Liver (tissue), 9 donors: ENCODE data around the gene SCD5. TPM values are rescaled to one million over a fixed set of nuclear protein-coding genes. Genes with fewer than 3 reads are reported as not detected.

ENCODE experiments used
- DNase-seq: peaks from one replicate; pipeline ENCODE4 v3.0.0-alpha.2; 2017; ENCODE audit warnings: low spot score
- H3K27ac ChIP-seq, 2 donors: one replicate each; pipeline ENCODE4 v1.7.0; 2013; ENCODE audit warnings: inconsistent platforms in 2 of 2, low read length in 2 of 2, control low read depth in 1 of 2, low read depth in 1 of 2, mild to moderate bottlenecking in 1 of 2
- H3K27me3 ChIP-seq, 4 donors: one replicate each; pipeline versions ENCODE4 v1.6.1 to v1.7.0; 2013; ENCODE audit warnings: low read length in 3 of 4, inconsistent platforms in 1 of 4, mild to moderate bottlenecking in 1 of 4, moderate library complexity in 1 of 4; ENCODE audit not compliant: control insufficient read depth in 4 of 4, insufficient read depth in 4 of 4
- H3K36me3 ChIP-seq, 4 donors: one replicate each; pipeline versions ENCODE4 v1.6.1 to v1.7.0; 2013; ENCODE audit warnings: low read length in 3 of 4, mild to moderate bottlenecking in 3 of 4, low read depth in 1 of 4, moderate library complexity in 1 of 4; ENCODE audit not compliant: control insufficient read depth in 4 of 4, insufficient read depth in 3 of 4
- H3K4me1 ChIP-seq, 4 donors: one replicate each; pipeline versions ENCODE4 v1.6.1 to v1.7.0; 2013; ENCODE audit warnings: low read length in 3 of 4, mild to moderate bottlenecking in 3 of 4, moderate library complexity in 1 of 4; ENCODE audit not compliant: control insufficient read depth in 4 of 4, insufficient read depth in 4 of 4
- H3K4me3 ChIP-seq, 3 donors: one replicate each; pipeline versions ENCODE4 v1.6.1 to v1.7.0; 2013; ENCODE audit warnings: low read length in 3 of 3, control low read depth in 1 of 3, low read depth in 1 of 3, mild to moderate bottlenecking in 1 of 3
- H3K9ac ChIP-seq, 2 donors: one replicate each; pipeline ENCODE4 v1.7.0; 2013; ENCODE audit warnings: low read length in 2 of 2, mild to moderate bottlenecking in 2 of 2, moderate library complexity in 2 of 2, control low read depth in 1 of 2, low read depth in 1 of 2
- H3K9me3 ChIP-seq, 4 donors: one replicate each; pipeline versions ENCODE4 v1.6.1 to v1.7.0; 2013; ENCODE audit warnings: low read length in 3 of 4; ENCODE audit not compliant: control insufficient read depth in 4 of 4
- ATF3 ChIP-seq: IDR thresholded peaks from 2 replicates; pipeline ENCODE4 v1.6.1; 2016; ENCODE audit warnings: antibody characterized with exemption
- EGR1 ChIP-seq, 2 donors: IDR thresholded peaks; 2 replicates each; pipeline ENCODE4 v1.6.1; 2016 to 2018; ENCODE audit warnings: antibody characterized with exemption in 2 of 2, low read depth in 2 of 2
- FOXA1 ChIP-seq: IDR thresholded peaks from 2 replicates; pipeline ENCODE4 v1.6.1; 2016; ENCODE audit warnings: antibody characterized with exemption
- FOXA2 ChIP-seq: IDR thresholded peaks from 2 replicates; pipeline ENCODE4 v1.6.1; 2016; ENCODE audit warnings: antibody characterized with exemption
- GABPA ChIP-seq, 2 donors: IDR thresholded peaks in 1 of 2; conservative IDR thresholded peaks in 1 of 2; 2 replicates each; pipeline ENCODE4 v1.6.1; 2016; ENCODE audit warnings: antibody characterized with exemption in 2 of 2, mild to moderate bottlenecking in 1 of 2, moderate library complexity in 1 of 2
- HNF4A ChIP-seq, 2 donors: conservative IDR thresholded peaks; 2 replicates each; pipeline ENCODE4 v1.6.1; 2016; ENCODE audit warnings: antibody characterized with exemption in 2 of 2, mild to moderate bottlenecking in 2 of 2
- HNF4G ChIP-seq: IDR thresholded peaks from 2 replicates; pipeline ENCODE4 v1.6.1; 2016; ENCODE audit warnings: antibody characterized with exemption
- JUND ChIP-seq, 2 donors: IDR thresholded peaks; 2 replicates each; pipeline ENCODE4 v1.6.1; 2016; ENCODE audit warnings: antibody characterized with exemption in 2 of 2
- NR2F2 ChIP-seq: IDR thresholded peaks from 2 replicates; pipeline ENCODE4 v1.6.1; 2016; ENCODE audit warnings: antibody characterized with exemption
- RAD21 ChIP-seq, 2 donors: IDR thresholded peaks; 2 replicates each; pipeline ENCODE4 v1.6.1; 2016; ENCODE audit warnings: antibody characterized with exemption in 2 of 2, mild to moderate bottlenecking in 2 of 2
- RXRA ChIP-seq, 2 donors: IDR thresholded peaks; 2 replicates each; pipeline ENCODE4 v1.6.1; 2017 to 2018; ENCODE audit warnings: antibody characterized with exemption in 2 of 2, mild to moderate bottlenecking in 1 of 2
- SP1 ChIP-seq: IDR thresholded peaks from 2 replicates; pipeline ENCODE4 v1.6.1; 2018; ENCODE audit warnings: antibody characterized with exemption, mild to moderate bottlenecking
- TAF1 ChIP-seq: conservative IDR thresholded peaks from 2 replicates; pipeline ENCODE4 v1.6.1; 2016; ENCODE audit warnings: antibody characterized with exemption, mild to moderate bottlenecking
- YY1 ChIP-seq: IDR thresholded peaks from 2 replicates; pipeline ENCODE4 v1.6.1; 2016; ENCODE audit warnings: antibody characterized with exemption, mild to moderate bottlenecking
- WGBS: extraction: QIAGEN DNeasy Blood & Tissue Kit; methylation state at CpG from one replicate; pipeline ENCODE4 v1.1.7; 2013; 5-methylcytosine and 5-hydroxymethylcytosine counted together
- polyA plus RNA-seq, 2 donors: library from polyadenylated mRNA; stranded (reverse) in 1 of 2; unstranded in 1 of 2; fragments of 200-250 nt in 1 of 2; fragments of >200 nt in 1 of 2; fragmentation: Nextera tagmentation in 1 of 2; extraction: Ambion mirVana in 1 of 2; gene quantifications; one replicate each; pipeline versions ENCODE4 v1.2.1 to v1.2.3, GENCODE V29; 2013 to 2015
- total RNA-seq, 2 donors: library from RNA; depleted of rRNA; stranded (reverse); fragments of >200 nt; gene quantifications; one replicate each; pipeline ENCODE4 v1.2.3, GENCODE V29; 2014
- TF ChIP-seq, protein P1 (sequence below): IDR thresholded peaks from 2 replicates; pipeline ENCODE4 v1.6.1; 2016; ENCODE audit warnings: antibody characterized with exemption
- TF ChIP-seq, protein P2 (sequence below): IDR thresholded peaks from 2 replicates; pipeline ENCODE4 v1.6.1; 2016; ENCODE audit warnings: antibody characterized with exemption
- donor health status: healthy.
- donor health status: healthy.
- donor health status: healthy.
- donor health status: healthy.
- donor health status: healthy.

SCD5 gene
- 1 to 10 TPM in 1 of 2 donors, under 1 TPM in 1; 0.28 to 1.9 TPM for total RNA-seq
- polyA plus RNA-seq, result under 1 TPM; 0.14 to 0.85 TPM

DNA sequence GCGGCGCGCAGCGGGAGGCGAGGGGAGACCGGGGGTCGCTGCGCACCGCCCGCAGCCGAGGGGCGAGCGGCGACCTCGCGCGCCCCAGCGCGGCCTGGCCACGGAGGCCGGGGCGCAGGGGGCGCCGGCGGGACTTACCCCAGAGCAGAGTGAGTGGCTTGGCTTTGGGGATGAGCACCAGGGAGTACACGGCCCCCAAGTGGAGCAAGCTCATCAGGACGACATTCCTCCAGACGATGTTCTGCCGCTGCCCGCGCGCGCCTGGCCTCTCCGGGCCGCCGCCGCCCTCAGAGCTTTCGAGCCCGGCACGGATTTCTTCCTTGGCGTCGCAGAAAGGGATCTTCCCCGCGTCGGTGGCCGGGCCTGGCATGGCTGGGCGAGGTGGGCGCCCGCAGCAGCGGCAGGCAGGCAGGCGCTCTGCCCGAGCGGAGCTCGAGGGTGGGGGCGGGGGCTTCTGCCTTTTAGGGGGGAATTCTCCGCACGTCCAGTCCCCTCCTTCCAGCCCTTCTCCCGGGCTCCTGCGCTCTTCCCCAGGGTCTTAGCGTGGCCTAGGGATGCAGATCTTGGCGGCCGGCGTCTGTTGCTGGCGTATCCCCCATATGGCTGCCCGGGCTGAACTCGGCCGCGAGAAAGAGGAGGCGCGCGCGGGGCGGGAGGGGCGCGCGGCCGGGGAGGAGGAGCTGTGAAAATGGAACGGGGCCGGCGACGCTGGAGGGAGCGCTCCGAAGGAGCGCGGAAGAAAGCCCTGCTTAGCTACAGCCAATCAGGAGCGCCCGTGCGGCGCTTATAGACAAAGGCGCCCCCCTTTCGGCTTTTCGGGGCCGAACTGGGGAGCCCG, at the start of gene SCD5:
Gene SCD5, minus strand, starts transcription at position 629 of the 838 bp plus-strand sequence. Its CDS starts 259 bp downstream, at position 370.
- 1% methylated on average over 94 of the region's 94 CpGs for WGBS
- Histone ChIP-seq H3K4me3 (peak within 1 kb of the TSS; percentile 41 to 71 (median 63)), H3K27me3 (peaks cover 0 to 2% (median under 1%) of the 10 kb centered on the region in 4 donors)

GRCh38 chr4:82842593-82842992, 44.0 kb upstream of the SCD5 start:
- Histone ChIP-seq H3K36me3 (peaks cover 20 to 73% (median 64%) of the 10 kb centered on the region in 4 donors), H3K4me1 (no peaks in the 10 kb centered on the region), H3K9ac (no peak overlapping the region), H3K27ac (no peak overlapping the region), H3K9me3 (no peaks in the 10 kb centered on the region), H3K4me3 (no peak overlapping the region), H3K27me3 (no peaks in the 10 kb centered on the region)
- DNase-seq, result no peak
- no peak for TF ChIP-seq HNF4G
- TF ChIP-seq FOXA1, result no peak
- no peak for TF ChIP-seq TAF1
- peak; percentile 6 to 35 for TF ChIP-seq RAD21 (IDR thresholded peaks at IDR 0.05)

More for the DNA sequence above, at the start of gene SCD5:
- no peak for DNase-seq
- Histone ChIP-seq H3K9me3 (no peaks in the 10 kb centered on the region), H3K9ac (peak within 1 kb of the TSS in 1 of 2 donors; percentile 9), H3K27ac (no peak within 1 kb of the TSS), H3K36me3 (peaks cover 0 to 1% (median 0%) of the 10 kb centered on the region in 4 donors), H3K4me1 (peaks cover 14 to 23% (median 21%) of the 10 kb centered on the region in 4 donors)
- no peak for TF ChIP-seq HNF4A (conservative IDR thresholded peaks at IDR 0.05)
- TF ChIP-seq YY1, result no peak
- TF ChIP-seq NR2F2, result no peak
- TF ChIP-seq SP1, result no peak
- no peak for TF ChIP-seq RXRA (IDR thresholded peaks at IDR 0.05)
- no peak for TF ChIP-seq GABPA (IDR thresholded peaks at IDR 0.05 in 1 of 2, conservative IDR thresholded peaks at IDR 0.05 in 1 of 2)
- no peak for TF ChIP-seq FOXA2
- TF ChIP-seq RAD21 (IDR thresholded peaks at IDR 0.05), result no peak
- TF ChIP-seq JUND (IDR thresholded peaks at IDR 0.05), result no peak
- no peak for TF ChIP-seq TAF1
- TF ChIP-seq, protein P1, sequence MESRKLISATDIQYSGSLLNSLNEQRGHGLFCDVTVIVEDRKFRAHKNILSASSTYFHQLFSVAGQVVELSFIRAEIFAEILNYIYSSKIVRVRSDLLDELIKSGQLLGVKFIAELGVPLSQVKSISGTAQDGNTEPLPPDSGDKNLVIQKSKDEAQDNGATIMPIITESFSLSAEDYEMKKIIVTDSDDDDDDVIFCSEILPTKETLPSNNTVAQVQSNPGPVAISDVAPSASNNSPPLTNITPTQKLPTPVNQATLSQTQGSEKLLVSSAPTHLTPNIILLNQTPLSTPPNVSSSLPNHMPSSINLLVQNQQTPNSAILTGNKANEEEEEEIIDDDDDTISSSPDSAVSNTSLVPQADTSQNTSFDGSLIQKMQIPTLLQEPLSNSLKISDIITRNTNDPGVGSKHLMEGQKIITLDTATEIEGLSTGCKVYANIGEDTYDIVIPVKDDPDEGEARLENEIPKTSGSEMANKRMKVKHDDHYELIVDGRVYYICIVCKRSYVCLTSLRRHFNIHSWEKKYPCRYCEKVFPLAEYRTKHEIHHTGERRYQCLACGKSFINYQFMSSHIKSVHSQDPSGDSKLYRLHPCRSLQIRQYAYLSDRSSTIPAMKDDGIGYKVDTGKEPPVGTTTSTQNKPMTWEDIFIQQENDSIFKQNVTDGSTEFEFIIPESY, result no peak

GRCh38 chr4:82839624-82840023, 41.0 kb upstream of the SCD5 start:
- Histone ChIP-seq H3K4me1 (no peaks in the 10 kb centered on the region), H3K27ac (no peak overlapping the region), H3K9me3 (no peaks in the 10 kb centered on the region), H3K36me3 (peaks cover 15 to 70% (median 62%) of the 10 kb centered on the region in 4 donors), H3K9ac (no peak overlapping the region), H3K27me3 (no peaks in the 10 kb centered on the region), H3K4me3 (no peak overlapping the region)
- no peak for DNase-seq
- WGBS, result 81% methylated on average over 1 of the region's 1 CpG
- TF ChIP-seq TAF1 (no peak), SP1 (no peak), ATF3 (no peak), EGR1 (IDR thresholded peaks at IDR 0.05; ENCODE audit: low read depth in 2 of 2) (no peak), FOXA2 (no peak), HNF4G (no peak), RXRA (IDR thresholded peaks at IDR 0.05) (no peak), JUND (IDR thresholded peaks at IDR 0.05) (no peak), FOXA1 (no peak)
- TF ChIP-seq, protein P2, sequence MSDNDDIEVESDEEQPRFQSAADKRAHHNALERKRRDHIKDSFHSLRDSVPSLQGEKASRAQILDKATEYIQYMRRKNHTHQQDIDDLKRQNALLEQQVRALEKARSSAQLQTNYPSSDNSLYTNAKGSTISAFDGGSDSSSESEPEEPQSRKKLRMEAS, result no peak
